OCI-LY7 (cell line): ENCODE data around the gene TXN2.

Experiments used
- CTCF ChIP-seq: fragments of 200-600 bp; sonication (generic); conservative IDR thresholded peaks from 2 replicates; pipeline ENCODE4 v1.5.1; 2014; ENCODE audit warnings: mild to moderate bottlenecking, antibody characterized with exemption, low read length, moderate library complexity, mixed read lengths
- EZH2phosphoT487 ChIP-seq: fragments of 200-600 bp; sonication (generic); IDR thresholded peaks from 2 replicates; pipeline ENCODE4 v1.6.1; 2018; ENCODE audit warnings: low read depth, borderline replicate concordance, mild to moderate bottlenecking, mixed run types, antibody characterized with exemption, low read length, moderate library complexity, mixed read lengths

DNA sequence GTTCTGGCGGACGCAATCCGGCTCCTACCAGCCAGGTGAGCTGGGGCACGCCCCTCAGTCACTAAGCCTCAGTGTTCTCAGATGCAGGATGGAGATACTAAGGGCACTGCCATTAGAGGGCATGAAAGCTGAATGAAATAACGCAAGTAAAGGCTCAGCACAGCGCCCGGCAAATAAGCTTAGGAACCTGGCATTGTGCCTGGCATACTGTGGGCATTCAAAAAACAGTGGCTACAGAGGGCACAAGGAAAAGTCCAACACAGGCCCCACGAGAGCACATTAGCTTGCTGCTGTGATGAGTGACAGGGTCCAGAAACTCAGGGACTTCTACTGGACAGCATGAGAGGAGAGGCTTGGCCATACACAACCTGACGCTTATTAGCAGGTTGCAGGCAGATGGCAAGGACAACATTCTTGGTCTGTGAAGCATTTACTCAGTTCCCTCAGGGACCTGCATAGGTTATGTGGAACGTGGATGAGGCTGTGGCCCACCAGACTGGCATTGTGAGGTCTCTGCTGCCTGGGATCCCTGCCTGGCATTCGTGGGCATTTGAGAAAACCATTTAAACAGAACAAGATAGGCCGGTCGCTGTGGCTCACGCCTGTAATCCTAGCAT lies 12.2 kb downstream of the TXN2 start:
- TF ChIP-seq CTCF: no peak
- no peak for TF ChIP-seq EZH2phosphoT487
